Middle frontal gyrus (tissue), 1 donor: ENCODE data around the gene CIAO2B.
"Not testable (repeated sequence)": the region's sequence is repeated elsewhere in the genome, so short reads cannot be mapped to it uniquely, and the experiment has no call there.

Experiments used
- DNase-seq: peaks from one replicate; pipeline ENCODE4 v3.0.0-alpha.2; 2015; ENCODE audit warnings: low spot score; ENCODE audit errors: extremely low spot score

The CIAO2B gene

DNA sequence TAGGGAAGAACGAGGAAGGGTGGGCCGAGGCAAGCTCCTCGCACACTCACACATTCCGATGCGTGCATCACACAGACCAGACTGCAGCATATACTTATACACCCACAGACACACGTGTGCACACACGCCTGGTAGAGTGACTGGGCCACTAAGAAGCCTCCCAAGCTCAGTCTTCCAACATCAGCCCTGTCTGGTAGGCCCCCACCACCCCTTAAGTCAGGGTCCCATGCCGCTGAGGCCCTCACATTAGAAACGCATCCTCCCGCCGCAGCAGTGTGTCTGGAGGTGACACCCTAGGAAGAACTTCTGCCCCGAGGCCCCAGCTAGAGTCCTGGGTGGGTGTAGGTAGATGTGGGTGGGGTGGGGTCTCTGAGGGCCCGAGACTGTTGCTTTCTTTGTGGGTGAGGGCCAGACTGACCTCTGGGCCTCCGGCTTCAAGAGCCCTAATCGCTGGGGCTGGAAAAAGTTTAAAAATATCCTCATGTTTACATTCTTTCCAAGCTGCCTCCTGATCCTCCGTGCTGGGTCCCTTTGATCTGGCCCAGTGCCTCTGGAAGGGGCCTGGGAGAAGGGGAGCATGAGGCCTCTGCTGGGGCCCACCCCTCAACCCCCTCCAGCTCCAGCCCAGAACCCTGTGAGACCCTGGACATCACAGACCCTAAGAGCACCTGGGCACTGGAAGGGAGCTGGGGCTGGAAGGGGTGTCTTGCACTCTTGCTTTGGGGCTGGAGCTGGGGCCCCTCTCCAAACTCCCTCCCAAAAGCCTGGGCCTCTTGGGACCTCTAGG is 29.2 kb downstream of the CIAO2B start:
- no peak for DNase-seq

DNA sequence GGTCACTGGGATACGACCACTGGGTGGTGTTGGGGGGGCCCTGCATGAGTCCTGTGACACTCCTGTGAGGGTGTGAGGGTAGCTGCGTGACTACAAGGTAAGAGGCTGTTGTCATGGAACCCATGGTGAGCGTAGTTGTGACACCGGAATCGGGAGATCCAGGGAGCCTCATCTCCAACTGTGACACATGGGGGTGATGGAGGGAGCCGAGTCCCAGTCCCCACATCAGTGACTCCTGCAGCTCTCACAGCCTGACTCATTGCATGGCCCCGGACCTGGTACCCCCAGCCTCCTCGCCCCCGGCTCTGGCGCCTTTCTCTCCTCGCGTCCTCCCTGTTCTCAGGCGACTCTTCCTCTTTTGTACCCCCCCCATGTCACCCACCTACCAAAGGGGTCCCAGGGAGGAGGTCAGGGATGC is 29.8 kb downstream of the CIAO2B start:
- no peak for DNase-seq

DNA sequence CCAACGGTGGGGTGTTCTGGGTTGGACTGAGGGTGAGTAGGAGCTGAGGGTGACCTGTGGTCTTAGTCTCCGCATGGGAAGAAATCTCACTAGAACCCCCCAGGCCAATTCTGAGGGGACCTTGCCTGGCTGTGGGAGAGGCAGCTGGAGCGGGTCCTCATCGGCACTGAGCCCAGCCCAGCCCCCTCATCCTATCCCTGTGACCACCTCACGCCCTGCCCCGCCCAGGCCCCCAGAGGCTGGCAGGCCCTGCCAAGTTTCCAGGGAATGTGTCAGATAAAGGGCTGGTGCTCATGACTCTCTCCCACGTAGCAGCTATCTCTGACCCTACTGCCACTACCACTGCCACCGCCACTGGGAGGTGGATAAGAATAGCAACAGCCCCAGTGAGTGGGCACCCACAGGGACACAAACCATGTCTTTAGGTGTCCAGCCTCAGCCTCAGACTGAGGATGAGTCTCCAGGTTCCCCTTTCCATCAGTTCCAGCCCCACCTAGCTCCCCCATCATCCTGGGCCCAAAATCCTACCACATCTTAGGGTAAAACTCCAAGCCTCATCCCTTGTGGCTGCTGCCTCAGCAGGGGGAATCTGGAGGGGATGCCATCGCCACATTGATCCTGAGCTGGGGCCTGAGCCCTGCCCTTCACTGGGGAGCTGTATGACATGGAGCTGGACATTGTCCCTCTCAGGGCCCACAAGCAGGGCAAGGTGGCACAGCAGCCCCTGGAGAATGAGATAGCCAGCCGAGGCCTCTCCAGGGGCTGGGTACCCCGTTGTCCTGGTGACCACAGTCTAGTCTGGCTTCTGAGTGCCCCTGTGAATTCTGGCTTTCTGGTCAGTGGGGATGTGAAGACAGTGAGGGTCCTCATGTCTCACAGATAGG is 30.4 kb downstream of the CIAO2B start:
- no peak for DNase-seq

DNA sequence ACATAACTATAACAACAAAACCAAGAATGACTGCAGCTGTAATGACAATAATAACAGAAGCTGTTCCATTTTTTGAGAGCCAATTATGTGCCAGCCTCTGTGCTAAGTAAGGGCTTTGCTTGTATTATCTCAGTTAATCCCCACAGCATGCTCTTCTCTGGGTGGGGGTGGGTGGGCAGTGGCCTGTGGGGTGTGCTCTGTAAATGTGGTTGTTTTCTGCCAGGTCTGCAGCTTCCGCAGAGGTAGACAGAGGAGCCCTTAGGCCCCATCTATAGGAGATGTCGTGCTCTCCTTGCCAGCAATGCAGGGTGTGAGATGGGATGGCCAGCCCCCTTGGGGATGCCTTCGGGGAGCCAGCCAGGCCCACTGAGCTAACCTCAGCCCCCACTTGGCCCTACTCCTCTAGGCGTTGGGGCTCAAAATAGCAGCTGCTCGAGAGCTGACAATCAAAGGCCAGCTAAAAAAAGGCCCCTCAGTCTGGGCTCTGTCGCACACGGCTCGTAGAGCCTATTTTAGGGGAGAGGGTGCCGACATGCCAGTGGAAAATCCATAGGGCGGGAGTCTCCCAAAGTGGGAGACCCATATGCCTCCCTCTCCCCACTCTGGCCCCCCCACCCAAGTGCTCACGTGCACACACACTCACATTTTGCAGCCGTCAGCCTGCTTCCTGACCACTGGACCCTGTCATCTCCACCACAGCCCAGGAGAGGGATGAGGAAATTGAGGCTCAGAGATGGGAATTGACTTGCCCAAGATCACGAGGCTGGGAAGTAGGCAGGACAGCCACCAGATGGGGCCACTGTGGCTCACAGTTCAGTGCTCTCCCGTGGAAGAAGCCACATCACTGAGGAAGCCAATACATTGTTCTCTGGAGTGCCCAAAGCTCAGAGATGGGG is 31.3 kb downstream of the CIAO2B start:
- DNase-seq: no peak

DNA sequence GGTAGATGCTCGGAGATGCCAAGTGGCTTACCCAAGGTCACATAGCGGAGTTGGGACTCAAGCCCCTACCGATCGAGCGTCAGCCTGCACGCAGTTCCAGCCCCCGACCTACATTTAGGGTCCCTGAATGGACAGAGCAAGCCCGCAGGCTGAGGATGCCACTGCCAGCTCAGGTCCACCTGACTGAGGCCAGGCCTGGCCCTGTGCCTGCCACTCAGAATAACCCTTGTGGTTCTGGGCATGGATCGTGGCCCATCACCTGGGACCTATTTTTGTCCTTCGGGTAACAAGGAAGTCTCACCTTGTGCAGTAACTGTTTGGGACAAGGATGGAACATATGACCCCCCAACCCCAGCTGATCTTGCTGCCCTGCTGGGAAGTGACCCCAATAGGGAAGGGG is 32.6 kb downstream of the CIAO2B start:
- DNase-seq: no peak

DNA sequence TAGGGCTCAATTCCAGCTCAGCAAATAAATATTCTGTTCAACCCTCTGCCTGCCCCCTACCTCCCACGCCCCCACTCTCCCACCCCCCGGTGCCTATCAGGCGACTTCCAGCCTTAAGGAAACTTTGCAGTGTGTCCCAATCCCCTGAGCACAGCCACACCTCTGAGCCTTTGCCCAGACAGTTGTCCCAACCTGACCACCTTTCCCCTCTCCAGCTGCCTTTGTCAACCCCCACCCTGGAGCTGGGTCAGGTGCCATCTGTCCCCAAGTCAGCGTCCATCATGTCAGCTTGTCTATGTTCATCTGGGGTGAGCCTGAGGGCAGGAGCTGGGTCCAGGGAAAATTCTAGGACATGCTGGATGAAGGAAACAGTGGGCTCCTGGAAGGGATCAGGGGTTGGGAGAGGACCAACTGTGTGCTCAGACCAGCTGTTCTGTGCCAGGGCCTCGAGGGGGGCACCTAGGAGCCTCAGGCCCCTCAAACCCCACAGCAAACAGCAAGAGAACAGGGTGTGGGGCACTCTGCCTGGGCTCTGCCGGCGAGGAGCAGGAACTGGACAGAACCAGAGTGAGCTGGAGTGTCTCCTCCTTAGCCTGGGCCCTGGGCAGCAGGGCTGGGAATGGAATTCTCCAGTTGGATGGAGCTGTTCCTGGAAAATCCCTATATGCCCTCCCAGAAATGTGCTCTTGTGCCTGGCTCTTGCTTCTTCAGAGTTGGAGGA is 33.3 kb downstream of the CIAO2B start:
- DNase-seq: no peak

DNA sequence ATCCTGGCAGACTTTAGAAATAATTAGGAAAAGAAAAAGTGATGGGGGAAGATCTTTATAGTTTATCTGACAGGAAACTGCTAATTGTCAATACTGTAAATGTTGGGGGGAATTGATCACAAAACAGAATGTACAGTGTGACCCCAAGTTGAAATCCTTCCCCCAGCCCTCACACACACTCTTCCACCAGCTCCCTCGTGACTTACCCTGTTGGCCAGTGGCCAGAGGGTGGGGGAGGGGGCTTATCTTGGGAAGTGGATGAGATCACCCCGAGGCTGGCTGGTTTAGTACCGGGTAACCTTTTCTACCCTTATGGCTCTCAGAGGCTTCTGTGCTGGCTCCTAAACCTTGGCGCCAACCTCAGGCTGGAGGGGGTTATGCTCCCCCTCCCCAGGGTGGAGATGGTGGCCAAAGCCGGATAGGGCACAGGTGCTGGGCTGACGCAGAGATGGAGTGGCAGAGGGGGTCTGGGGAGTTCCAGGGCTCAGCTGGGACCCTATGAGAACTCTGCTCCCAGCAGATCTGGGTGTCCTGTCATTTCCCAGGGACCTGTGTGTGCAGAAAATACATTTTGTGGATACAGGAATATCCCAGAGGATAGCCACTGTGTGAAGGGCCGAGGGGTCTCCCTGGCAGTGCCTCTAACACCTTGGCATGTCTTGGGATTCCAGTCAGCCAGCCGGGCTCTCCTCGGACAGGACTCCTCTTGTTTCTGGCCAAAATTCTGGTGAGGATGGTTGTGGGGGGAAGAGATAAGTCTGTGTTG is 34.1 kb downstream of the CIAO2B start:
- DNase-seq: no peak

DNA sequence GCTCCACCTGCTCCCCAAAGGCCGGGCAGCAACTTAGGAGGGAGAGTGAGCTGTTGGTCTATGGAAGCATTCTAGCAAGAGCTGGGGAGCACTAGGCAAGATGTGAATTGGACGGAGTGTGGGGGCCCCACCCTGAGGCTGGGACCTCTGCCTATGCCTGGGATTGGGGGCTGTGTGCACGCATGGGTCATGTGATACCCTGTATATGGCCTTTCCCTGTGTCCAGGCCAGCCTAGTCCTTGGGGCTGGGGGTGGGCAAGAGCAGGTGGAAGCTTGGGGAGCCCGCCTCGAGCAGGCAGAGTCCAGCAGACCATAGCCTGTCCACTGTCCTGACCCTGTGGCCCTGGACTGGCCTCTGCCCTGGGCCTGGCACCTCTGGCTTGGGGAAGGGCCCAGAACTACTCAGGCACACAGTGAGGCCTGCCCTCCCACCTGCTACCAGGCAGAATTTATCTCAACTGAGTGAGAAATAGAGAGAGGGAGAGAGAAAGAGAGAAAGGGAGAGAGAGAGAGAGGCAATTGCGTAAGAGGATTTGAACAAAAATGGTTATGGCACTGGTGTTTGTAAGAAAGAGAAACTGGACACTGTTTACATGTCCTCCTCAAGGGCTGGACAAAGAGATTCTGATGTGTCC is 34.8 kb downstream of the CIAO2B start:
- DNase-seq: no peak

DNA sequence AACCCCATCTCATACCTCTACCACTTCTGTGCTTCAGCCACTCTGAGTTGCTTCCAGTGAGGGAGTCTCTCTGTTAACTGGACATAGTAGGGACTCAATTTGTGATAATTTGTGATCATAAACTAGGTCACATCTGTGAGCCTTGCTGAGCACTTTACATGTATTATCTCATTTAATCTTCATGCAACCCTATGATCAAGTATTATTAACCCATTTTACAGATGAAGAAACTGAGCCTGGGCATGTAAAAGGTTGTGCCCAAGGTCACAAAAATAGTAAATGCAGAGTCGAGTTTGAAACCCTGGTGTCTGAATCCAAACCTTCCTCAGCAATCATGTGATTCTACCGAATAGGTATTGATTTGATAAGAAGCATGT is 35.3 kb downstream of the CIAO2B start:
- no peak for DNase-seq

DNA sequence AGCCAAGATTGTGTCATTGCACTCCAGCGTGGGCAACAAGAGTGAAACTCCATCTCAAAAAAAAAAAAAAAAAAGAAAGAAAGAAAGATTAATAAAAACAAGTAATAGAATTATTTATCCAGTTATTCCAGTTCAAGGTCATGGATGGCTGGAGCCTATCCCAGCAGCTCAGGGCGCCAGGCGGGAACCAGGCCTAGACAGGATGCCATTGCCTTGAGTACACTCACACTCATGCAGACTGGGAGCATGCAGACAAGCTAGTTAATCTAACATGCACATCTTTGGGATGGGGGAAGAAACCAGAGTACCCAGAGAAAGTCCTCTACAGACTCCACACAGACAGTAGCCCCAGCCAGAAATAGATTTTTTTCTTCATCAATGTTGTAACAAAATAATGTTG is 36.0 kb downstream of the CIAO2B start:
- DNase-seq: no peak

DNA sequence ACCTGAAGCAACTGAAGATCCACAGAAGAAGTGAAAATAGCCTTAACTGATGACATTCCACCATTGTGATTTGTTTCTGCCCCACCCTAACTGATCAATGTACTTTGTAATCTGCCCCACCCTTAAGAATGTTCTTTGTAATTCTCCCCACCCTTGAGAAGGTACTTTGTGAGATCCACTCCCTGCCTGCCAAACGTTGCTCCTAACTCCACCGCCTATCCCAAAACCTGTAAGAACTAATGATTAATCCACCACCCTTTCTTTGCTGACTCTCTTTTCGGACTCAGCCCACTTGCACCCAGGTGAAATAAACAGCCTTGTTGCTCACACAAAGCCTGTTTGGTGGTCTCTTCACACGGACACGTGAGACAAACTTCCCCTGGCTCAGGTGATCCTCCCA is 37.5 kb downstream of the CIAO2B start:
- DNase-seq: not testable (repeated sequence)

DNA sequence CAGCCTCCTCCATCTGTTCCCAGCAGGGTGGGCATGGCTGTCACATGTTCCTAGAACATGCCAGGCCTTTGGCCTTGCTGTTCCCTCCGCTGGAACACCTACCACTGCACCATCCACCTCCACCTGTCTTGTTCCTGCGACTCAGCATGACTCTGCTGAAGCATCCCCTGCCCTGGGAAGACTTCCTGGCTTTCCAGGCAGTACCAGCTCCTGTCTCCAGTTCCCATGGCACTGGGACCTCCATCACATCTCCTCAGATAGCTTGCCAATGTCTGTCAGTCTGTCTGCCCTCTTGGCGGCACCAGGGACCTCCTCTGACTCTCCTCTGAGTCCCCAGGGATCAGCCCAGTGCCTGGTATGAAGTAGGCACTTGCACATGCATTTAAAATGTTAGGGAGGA is 38.2 kb downstream of the CIAO2B start:
- DNase-seq: no peak

DNA sequence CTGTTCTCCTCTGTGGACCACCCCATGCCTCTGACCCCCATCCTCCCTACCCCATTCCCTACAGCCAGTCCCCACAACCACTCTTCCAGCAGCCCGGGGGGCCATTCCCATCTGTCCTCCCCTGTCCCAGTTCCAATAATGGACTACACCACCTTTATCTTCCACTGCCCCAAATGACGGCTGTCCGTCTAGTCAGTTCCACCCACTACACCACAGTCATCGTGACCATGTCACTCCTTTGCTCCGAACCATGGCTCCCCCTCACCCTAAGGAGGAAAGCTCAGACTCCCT is 38.6 kb downstream of the CIAO2B start:
- no peak for DNase-seq

DNA sequence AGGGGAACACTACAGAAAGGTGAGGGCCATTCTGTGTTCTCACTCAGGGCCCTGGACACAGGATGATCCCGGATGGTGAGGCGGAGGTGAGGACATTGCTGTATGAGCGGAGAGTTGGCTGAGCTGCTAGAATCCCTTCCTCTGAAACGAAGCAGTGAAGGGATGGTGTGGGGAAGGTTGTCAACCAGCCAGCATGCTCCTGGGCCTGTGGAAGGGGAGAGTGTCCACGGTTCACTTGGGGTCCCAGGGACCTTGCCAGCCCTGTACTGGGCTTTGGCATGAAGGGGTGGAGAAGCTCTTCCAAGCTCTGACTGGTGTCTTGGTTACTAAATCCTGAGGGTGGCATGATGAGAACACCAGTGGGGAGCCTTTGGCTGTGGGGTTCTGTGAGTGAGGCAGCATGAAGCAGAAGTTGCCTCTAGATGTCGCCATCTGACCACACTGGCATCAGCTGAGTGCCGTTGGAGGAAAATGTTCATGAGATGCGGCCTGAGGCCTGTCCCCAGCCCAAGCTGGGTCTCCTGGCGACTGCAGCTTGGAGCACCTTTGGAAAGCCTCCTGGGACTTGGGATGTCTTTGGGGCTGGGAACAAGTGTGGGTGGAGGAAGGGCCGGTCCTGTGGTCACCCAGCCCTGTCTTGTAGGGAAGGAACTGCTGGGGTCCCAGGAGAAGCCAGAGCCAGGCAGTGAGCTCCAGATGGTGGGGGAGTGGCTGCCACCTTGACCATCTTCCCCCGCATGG is 39.1 kb downstream of the CIAO2B start:
- DNase-seq: peak; percentile 60

DNA sequence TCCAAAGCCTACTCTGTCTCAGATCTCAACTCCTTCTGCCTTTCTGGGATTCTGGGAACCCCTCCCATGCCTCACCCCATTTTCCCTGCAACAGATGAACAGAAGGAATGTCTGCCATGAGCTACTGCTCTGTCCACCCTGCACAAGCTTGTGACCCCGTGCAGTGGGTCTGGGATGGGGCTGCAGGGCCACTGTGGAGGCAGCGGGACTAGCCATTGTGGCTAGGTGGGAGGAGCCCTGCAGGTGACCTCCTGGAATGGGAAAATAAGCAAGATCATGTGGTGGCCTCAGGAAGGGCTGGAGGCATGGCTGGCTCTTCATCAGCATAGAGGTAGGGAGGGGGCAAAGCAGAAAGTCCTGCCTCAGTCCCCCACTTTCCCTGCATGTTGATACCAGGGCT is 40.1 kb downstream of the CIAO2B start:
- no peak for DNase-seq

DNA sequence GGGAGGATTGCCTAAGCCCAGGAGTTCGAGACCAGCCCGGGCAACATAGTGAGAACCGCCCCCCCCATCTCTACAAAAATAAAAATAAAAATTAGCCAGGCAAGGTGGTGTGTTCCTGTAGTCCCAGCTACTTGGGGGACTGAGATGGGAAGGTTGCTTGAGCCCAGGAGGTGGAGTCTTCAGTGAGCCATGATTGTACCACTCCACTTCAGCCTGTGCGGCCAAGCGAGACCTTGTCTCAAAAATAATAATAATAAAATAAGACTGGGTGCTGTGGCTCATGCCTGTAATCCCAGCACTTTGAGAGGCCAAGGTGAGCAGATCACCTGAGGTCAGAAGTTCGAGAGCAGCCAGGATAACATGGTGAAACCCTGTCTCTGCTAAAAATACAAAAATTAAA is 42.4 kb downstream of the CIAO2B start:
- DNase-seq: no peak

DNA sequence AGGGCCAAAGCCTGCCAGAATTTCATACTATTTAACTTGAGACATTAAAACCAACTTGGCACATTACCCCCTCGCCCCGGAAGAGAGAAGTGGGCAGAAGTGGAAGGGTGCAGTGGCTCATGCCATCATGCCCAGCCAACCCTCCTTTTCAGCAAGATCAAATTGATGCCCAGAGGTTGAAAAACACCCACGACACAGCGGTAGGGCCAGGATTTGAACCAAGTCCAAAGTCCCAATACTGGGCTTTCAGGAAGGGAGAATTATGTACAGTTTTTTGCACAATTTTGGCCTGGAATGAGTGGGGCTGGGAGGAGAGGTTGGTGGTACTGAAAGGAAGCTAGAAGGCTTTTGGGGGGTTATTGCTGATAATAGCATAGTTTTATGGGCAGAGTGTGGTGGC is 42.8 kb downstream of the CIAO2B start:
- DNase-seq: no peak

DNA sequence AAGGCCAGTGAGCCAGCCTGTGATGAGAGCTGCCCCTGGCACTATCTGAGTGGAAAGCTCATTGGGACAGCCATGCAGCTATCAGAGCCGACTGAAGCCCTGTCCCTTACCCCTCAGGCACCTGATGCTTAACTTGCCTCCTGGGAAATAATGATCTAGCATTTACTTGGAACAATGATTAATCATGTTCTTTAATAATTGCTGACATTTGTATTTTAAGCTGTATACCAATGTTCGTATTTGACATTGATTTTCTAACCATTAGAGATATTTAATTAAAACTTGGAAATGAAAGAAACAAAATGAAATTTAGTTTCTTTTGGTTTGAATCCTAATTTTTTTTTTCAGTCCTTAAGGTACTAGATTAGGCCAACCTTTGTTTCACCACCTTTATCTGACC is 43.4 kb downstream of the CIAO2B start:
- DNase-seq: no peak

DNA sequence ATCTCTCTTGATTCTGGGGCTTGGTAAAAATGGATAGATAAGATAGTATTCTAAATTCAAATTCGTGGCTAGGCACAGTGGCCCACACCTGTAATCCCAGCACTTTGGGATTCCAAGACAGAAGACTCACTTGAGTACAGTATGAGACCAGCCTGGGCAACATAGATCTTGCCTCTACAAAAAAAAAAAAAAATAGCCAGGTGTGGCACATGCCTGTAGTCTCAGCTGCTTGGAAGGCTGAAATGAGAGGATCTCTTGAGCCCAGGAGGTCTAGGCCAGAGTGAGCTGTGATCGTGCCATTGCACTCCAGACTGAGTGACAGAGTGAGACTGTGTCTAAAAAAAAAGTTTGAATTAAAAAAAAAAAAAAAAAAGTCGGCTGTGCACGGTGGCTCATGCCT is 44.6 kb downstream of the CIAO2B start:
- no peak for DNase-seq
